H1 (cell line): ENCODE results near the gene TLE5. TPM values are rescaled to one million over a fixed set of nuclear protein-coding genes. Genes with fewer than 3 reads are reported as not detected.

ENCODE experiments used
- CHD7 ChIP-seq: fragments of 300-600 bp; sonication (generic); IDR thresholded peaks from 2 replicates; pipeline ENCODE4 v1.7.1; 2012; ENCODE audit warnings: low read length, moderate library complexity, mild to moderate bottlenecking, inconsistent platforms; ENCODE audit not compliant: insufficient replicate concordance
- polyA plus RNA-seq, 7 experiments: library from polyadenylated mRNA; depleted of rRNA in 3 of 7; stranded (reverse) in 5 of 7; unstranded in 2 of 7; fragments of >200 nt in 5 of 7; fragments of 200-250 nt in 2 of 7; gene quantifications; 1 replicate in 5 of 7; 2 replicates in 1 of 7; 4 replicates in 1 of 7; pipeline versions ENCODE4 v1.2.1 to v1.2.3, GENCODE V29; 2011 to 2013; ENCODE audit warnings: missing spikeins in 2 of 7, mixed read lengths in 2 of 7
- total RNA-seq: library from RNA; stranded (reverse); fragmentation: NEBNext Ultra II Directional; extraction: Animal tissue kit (Norgen Biotek cat#: 25700); gene quantifications from 2 replicates; pipeline ENCODE4 v1.2.1, GENCODE V29; 2021

TLE5 gene
- total and polyA plus RNA-seq, 2 of the 8 experiments (the other 6 are each of a cell fraction or from before 2014, with no cell fraction given): 187 to 285 TPM

- no peak for TF ChIP-seq CHD7
Observed at GRCh38 chr19:3053780-3054179, 8.5 kb downstream of the TLE5 start (continued).
